ENCODE measurements around the gene L1TD1. TPM values are rescaled to one million over a fixed set of nuclear protein-coding genes. Genes with fewer than 3 reads are reported as not detected.

Gene L1TD1
- total and polyA plus RNA-seq, 9 of the 15 experiments (the other 6 are each of a cell fraction or from before 2014, with no cell fraction given) = 0.09 TPM; not detected in 8

DNA sequence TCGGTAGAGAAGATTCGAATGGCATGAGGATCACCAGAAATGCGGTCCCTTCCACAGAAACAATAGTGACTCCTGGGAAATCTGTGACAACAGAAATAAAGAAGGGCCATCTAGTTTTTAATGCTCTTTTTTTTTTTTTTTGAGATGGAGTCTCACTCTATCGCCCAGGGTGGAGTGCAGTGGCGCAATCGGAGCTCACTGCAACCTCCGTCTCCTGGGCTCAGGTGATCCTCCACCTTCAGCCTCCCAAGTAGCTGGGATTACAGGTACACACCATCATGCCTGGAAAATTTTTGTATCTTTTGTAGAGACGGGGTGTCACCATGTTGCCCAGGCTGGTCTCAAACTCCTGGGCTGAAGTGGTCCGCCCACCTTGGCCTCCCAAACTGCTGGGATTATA, 43.9 kb downstream of the L1TD1 start (continued):
- TF ChIP-seq, protein P1, sequence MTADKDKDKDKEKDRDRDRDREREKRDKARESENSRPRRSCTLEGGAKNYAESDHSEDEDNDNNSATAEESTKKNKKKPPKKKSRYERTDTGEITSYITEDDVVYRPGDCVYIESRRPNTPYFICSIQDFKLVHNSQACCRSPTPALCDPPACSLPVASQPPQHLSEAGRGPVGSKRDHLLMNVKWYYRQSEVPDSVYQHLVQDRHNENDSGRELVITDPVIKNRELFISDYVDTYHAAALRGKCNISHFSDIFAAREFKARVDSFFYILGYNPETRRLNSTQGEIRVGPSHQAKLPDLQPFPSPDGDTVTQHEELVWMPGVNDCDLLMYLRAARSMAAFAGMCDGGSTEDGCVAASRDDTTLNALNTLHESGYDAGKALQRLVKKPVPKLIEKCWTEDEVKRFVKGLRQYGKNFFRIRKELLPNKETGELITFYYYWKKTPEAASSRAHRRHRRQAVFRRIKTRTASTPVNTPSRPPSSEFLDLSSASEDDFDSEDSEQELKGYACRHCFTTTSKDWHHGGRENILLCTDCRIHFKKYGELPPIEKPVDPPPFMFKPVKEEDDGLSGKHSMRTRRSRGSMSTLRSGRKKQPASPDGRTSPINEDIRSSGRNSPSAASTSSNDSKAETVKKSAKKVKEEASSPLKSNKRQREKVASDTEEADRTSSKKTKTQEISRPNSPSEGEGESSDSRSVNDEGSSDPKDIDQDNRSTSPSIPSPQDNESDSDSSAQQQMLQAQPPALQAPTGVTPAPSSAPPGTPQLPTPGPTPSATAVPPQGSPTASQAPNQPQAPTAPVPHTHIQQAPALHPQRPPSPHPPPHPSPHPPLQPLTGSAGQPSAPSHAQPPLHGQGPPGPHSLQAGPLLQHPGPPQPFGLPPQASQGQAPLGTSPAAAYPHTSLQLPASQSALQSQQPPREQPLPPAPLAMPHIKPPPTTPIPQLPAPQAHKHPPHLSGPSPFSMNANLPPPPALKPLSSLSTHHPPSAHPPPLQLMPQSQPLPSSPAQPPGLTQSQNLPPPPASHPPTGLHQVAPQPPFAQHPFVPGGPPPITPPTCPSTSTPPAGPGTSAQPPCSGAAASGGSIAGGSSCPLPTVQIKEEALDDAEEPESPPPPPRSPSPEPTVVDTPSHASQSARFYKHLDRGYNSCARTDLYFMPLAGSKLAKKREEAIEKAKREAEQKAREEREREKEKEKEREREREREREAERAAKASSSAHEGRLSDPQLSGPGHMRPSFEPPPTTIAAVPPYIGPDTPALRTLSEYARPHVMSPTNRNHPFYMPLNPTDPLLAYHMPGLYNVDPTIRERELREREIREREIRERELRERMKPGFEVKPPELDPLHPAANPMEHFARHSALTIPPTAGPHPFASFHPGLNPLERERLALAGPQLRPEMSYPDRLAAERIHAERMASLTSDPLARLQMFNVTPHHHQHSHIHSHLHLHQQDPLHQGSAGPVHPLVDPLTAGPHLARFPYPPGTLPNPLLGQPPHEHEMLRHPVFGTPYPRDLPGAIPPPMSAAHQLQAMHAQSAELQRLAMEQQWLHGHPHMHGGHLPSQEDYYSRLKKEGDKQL (CRISPR knock-in tag; IDR thresholded peaks at IDR 0.05; ENCODE audit: borderline replicate concordance) = no peak
- TF ChIP-seq ZNF282 (CRISPR knock-in tag; IDR thresholded peaks at IDR 0.05) = no peak
- no peak for TF ChIP-seq KAT7 (CRISPR knock-in tag; IDR thresholded peaks at IDR 0.05; ENCODE audit: borderline replicate concordance)
- TF ChIP-seq RAD51 (IDR thresholded peaks at IDR 0.05; ENCODE audit: borderline replicate concordance, low read depth) = no peak
